Stomach (tissue), 4 donors: ENCODE measurements around the gene FBXL17.

Experiments used
- EP300 ChIP-seq: sonication (generic); formaldehyde crosslinking; IDR thresholded peaks from one replicate; pipeline ENCODE4 v1.6.1; 2017; ENCODE audit warnings: antibody characterized with exemption
- TF ChIP-seq, protein P1 (sequence below), 7 experiments: fragments of 450-650 bp in 4 of 7; fragments of 200-600 bp in 3 of 7; sonication (generic) in 3 of 7; IDR thresholded peaks; one replicate each; pipeline ENCODE4 v1.5.1; 2016 to 2019; ENCODE audit warnings: antibody characterized with exemption in 7 of 7, control low read depth in 2 of 7, mild to moderate bottlenecking in 1 of 7

DNA sequence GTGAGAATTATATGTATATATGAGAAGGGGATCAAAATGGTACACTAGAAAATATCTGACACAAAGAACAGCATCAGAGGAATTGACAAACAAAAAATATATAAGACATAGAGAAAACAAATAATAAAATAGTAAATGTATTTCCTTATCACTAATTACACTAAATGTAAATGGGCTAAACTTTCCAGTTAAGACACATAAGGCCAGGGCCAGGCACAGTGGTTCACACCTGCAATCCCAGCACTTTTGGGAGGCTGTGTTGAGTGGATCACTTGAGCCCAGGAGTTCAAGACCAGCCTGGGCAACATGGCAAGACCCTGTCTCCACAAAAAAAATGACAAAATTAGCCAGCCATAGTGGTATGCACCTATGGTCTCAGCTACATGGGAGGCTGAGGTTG is 8.5 kb downstream of the FBXL17 start:
- TF ChIP-seq, protein P1, sequence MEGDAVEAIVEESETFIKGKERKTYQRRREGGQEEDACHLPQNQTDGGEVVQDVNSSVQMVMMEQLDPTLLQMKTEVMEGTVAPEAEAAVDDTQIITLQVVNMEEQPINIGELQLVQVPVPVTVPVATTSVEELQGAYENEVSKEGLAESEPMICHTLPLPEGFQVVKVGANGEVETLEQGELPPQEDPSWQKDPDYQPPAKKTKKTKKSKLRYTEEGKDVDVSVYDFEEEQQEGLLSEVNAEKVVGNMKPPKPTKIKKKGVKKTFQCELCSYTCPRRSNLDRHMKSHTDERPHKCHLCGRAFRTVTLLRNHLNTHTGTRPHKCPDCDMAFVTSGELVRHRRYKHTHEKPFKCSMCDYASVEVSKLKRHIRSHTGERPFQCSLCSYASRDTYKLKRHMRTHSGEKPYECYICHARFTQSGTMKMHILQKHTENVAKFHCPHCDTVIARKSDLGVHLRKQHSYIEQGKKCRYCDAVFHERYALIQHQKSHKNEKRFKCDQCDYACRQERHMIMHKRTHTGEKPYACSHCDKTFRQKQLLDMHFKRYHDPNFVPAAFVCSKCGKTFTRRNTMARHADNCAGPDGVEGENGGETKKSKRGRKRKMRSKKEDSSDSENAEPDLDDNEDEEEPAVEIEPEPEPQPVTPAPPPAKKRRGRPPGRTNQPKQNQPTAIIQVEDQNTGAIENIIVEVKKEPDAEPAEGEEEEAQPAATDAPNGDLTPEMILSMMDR (IDR thresholded peaks at IDR 0.05): no peak
- TF ChIP-seq EP300: no peak
